Stimulated activated CD8-positive, alpha-beta memory T cell treated with anti-CD3 and anti-CD28 coated beads, Interleukin-15, amount 100 ng/mL, for 24 hours (primary cell): ENCODE measurements around the gene ME3.
"Not testable (repeated sequence)": the region's sequence is repeated elsewhere in the genome, so short reads cannot be mapped to it uniquely, and the experiment has no call there.

Experiments used
- DNase-seq: peaks from one replicate; pipeline ENCODE4 v3.0.0-alpha.2; 2020; ENCODE audit warnings: low read depth

Gene ME3

DNA sequence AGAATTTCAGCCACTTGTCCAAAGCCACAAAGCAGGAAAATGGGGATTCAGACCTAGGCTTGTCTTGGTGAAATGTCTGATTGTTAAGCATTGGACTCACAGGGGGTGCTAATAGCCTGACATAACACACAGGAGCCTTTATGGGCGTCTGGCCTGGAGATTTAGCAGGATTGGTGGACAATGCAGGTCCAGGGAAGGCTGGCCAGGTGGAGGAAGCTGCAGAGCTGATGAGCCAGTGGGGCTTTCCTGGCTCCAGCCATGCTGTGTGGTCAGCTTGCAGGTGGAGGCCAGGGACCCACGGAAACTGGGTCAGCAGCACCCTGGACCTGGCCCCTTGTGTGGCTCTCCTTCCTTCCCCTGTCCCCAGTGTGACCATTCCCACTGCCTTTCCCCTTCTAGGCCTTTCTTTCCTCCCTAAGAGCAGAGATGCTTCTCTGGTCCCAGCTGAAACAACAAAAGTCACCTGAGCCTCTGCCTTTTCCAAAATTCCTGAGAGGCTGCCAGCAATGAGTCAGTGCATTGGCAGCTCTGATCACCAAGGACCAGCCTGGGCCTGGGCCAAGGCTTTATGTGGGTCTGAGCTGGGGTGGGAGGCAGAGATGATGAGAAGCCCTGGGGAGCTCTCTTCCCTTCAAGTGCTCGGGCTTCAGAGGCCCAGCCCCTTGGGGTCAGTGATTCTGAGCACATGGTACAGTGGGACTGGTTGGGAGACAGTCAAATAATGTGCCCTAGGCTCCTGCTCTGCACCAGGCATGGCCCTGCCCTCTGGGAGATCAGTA, 212.5 kb downstream of the ME3 start:
- no peak for DNase-seq

DNA sequence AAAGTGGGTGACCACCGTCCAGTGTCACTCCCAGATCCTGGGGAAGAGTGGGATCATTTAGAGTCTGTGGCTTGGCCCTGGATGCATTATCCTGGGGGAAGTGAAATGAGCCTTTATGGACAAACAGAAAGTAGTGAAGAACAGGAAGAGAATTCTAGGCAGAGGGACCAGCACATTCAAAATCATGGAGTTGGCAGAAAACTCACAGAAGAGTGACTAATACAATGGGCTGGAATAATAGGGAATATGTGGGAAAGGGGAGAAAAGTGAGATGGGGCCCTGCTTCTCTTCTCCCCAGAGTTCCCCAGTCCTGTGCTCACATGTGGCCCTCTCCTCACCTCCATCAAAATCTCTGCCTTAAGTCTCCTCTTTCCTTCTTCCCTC, 213.4 kb downstream of the ME3 start:
- no peak for DNase-seq

DNA sequence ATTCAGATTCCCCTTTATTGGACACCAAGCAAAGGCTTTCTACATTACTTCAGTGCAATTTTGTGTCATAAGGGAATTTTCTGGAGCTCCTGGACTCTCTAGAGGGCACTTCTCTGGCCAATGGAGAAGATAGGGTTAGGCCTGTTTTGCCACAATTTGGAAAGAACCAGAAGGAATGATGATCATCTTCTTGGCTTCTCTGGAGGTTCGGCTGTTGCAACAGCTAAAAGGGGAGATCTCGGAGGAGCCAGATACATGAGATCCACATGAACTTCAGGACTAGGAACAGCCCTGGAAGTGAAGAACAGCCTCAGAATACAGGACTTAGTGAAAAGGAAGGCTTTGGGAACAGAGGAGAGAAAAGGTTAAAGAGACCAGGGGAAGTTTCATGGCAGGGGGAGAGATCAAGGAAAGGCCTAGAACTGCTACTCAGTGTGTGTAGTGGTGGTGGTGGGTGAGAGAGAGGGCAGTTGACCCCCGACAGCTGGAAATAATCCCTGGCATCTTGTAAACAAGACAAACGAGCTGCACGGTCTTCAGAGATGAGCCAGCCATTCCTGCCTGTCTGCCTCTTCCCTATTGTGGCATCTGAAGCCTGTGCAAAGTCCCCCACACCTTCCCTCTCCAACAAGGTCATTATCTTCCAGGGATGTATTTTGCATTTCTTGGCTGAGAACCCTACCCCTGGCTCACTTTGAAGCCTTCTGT, 214.0 kb downstream of the ME3 start:
- DNase-seq = no peak

DNA sequence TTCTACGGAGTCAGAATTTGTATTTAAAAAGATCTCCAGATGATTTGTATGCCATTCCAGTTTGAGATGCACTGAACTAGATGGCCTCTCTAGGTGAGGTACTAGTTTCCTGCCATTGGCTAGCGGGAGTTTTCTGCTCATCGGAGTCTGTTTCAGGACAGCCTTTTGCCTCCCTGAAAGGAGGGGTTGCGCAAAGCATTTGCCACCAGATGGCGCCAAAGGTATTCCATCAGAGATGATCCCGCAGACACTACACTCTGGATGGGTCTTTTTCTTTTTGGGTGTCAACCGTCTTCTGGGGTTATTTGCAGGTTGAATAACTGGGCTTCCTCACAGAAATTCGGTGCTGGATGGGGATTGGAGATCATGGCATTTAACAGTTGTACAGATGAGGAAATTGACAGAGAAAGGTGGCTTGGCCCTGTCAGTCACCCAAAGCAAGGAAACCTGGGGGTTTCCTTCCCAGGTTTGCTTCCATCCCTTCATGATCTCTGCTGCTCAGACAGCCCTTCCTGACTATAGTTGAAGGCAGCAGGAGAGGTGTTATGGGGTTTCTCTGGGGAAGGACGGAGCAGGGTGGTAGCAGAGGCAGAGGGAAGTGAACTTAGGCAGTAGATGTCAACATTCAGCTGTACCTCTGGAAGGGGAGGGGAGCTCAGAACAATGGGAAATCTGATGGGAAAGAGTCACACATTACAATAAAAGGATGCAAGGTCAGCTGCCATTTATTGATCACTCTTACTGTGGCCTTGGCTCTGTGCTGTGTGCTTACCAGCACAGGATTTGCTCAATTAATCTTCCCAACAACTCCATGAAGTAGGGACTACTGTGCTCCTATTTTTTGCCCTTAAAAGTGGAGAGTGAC, 216.1 kb downstream of the ME3 start:
- DNase-seq = peak; percentile 57

DNA sequence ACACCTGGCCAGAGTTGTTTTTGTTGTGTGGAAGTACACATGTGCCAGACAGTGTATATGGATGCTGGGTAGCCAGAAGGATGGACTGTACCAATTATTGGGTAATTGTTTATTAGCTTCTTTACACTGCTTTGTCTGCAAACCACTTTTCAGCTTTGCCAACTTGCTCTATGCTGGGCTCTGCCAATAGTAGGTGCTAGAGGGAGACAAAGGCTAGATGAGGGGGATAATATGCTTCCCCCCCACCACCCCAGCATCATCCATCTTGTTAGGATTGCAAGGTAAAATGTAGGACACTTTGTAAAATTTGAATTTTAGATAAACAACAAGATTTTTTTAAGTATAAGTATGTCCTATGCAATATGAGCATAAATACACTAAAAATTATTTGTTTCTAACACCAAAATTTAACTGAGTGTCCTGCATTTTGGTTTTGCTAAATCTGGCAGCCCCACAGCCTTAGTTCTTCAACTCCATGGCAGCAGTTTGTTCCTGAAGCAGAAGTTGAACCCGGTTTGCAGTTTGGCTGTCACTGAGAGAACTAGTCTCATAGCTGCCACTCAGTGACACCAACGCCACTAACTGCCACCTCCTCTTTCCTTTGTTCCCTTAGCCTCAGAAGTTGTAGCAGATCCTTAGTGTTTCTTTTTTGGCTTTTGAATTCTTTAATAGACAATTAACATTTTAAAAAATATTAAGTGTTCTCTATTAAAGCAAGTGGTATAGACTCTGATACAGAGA, 219.0 kb downstream of the ME3 start:
- DNase-seq = no peak

DNA sequence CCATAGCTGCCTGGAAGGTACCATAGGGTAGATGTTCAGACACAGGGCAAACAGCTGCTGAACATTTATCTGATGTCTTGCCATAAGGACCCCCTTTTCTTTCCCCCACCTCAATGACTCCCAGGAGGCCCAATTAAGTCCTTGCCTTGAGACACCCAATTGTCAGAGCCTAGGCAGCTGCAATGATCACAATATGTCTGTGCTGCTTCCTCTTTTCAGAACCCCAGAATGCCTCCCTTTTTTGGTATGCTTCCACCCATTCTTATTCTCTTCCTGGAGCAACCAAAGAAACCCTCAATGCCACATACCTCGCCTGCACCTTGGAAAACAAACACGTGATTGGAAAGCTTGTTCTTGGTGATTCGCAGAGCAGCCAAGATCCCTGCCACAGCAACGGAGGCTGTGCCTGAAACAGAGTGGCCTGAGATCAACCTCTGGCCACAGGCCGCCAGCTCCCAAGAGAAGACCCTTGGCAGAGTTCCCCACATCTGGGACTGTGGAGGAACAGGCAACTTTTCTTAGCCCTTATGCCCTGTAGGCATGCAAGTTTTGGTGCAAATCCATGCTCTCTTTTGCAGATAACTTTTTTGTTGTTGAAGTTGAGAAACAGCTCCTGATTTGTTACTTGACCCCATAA, 222.3 kb downstream of the ME3 start:
- DNase-seq = no peak

DNA sequence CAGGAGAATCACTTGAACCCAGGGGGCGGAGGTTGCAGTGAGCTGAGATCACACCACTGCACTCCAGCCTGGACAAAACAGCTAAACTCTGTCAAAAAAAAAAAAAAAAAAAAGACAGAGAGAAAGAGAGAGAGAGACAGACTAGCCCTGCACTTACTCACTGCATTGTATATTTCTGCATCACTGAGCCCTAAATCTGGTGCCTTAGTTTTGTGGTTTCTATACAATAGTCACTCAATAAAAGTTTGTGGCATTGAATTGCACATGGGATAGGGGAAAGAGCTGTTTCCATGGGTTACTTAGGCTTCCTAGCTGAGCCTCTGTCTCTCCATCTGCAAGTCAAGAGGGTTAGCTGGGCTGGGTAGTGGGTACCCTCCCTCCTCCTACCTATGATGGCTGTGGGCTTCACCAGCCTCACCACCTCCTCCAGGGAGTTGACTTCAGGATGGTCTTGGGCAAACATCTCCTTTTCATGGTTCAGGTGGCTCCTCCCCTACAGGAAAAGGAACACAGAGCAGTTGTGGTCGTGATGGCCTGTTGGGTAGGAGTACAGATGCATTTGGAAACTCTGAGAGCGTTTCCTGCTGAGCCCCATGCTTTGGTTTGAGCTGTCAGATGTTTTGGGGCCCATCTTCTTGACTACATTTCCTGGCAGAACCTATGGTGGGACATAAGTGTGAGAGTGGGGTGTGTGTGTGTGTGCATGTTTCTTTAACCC, 224.5 kb downstream of the ME3 start:
- no peak for DNase-seq

DNA sequence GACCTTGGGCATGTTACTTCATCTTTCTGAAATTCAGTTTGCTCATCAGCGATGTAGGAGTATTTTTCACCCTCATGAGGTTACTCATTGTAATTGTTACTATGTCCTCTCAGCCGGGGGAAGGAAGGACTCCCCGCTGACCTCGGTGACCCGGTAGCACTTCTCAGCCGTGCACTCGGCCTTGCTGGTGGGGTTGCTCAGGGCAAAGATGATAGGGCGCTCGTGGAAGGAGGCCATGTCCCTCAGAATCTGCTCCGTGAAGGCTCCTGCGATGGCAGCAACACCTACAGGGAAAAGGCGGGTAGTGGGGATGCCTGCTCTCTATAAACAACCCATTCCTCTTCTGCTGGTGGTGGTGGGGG, 225.5 kb downstream of the ME3 start:
- no peak for DNase-seq

DNA sequence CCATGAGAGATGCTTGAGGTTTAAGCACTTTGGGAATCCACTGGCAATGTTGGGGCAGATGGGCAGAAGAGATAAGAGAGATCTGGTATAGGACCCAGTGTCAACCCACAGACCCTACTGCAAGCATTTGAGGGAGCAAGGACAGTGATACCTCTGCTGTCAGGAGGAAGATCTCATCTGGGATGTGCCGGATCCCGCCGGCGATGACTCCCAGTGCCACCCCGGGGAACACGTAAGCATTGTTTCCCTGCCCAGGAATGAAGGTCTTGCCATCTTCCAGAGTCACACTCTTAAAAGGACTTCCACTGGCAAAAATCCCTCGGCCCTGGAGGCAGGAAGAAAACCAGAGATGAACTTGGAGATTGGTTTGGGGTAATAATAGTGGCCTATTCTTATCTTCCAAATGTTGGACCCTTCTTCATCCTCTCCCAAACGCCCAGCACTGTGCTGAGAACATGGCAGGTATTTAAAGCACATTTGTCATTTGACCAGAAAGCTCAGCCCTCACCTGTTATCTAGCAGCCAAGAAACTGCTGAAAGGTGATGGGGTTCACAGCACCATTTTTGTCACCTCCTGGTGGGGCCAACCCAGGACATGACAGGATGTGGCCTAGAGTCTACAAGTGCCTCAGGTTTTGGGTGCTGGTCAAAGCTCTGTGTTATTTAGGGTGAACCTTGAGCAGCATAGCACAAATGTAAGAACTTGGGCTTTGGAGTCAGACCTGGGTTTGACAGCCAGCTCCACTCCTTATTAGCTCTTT, 226.1 kb downstream of the ME3 start:
- DNase-seq = no peak

DNA sequence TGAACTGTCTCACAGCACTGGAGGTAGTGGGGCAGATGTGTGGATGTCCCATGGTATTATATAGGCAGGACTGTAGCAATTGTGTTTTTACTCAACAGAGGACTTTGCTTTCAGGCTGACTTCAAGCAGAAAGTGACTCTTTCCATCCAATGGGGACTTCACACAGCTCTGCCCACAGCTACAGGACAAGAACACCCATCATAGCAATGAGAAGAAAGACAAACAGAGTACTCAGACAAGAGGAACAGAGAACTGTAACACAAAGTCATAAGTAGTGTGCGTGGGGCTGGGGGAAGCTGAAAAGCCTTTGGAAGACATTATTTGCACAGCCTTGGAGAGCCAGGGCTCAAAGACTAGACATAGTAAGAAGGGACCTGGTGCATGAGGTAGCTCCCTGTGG, 227.4 kb downstream of the ME3 start:
- DNase-seq = no peak

DNA sequence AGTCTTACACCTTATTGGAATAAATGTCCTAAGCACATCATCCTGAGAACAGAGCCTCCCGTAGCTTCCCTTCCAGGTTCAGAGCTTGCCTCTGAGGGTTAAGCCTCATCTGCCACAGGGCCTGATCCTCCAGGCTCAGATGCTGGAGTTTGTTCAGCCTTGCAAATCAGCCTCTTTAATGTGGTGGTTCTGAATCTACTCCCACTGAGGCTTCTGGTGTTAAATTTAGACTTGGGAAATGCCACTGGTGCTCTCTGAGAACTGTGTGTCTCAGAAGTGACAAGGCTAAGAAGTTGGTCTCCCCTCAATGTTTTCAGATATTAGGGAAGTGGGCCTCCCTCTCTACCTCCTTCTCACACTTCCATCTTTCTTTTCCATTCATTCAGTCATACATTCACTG, 229.0 kb downstream of the ME3 start:
- no peak for DNase-seq

DNA sequence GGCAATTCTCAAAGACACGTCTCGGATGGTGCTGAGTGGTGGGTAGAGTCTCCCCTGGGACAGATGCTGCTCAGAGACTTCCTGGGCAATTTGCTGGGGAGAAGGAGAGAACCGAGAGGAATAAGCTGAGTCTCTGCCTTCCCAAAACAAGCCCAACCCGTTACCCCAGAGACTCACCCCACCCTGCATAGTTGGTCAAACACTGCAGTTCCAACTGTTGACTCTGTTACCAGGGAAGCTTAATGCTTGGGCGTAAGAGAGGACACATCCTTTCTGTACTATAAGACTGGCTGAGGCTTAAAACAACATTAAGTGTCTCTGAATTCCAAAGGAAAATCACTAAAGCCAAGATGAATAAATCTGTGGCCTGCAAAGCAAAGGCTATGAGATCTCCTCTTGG, 229.6 kb downstream of the ME3 start:
- no peak for DNase-seq

DNA sequence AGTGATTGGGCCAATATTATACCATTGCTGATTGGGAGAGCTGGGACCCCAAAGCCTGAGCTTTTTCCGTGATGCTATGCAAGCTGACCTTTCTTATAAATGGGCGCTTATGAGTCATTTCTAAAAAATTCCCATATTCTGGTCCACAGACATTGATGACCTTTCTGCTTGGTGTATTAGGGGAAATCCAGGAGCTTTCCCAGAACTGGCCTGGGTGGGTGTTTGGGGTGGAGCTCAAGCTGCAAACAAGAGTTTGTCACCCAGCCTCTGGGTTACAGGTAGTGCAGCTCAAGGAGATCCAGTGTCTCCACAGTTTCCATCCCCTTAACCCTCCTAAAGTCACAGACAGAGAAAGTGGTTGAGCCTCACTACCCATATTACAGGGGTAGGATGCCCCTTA, 230.0 kb downstream of the ME3 start:
- no peak for DNase-seq

DNA sequence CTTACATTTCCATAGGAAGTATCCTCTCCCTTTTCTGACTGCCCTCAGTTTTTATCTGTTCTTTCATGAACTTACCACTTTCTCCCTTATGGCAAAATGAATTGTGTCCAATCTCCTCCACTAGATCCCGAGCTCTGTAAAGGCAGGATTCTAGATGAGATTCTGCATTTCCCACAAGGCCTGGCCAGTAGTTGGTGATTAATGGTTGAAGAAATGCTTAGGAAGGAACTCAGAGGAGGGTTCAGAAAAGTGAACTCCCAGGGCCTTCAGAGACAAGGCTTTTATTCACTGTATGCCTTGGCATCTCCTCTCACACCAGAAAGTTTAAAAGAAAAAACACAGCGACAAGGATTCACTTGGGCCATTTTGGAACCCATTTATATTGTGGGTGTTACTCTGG, 231.6 kb downstream of the ME3 start:
- DNase-seq = no peak

DNA sequence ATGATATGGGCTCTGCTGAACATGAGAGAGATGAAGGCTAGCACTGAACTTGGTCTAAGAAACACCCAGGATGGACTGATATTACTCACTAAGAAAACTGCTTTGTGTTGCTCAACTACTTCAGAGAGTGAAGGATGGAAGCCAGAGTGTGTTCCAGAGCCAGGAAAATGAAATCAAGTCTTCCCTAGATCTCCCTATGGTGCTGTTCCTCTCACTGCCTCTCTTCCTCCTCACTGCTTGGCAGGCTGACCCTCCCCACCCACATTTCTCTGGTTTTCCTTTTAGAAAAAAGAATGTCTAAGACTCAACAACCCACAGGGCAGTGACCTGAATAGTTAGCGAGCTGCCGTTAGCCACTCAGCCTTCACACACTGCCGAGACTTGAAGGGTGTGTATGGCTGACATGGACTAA, 232.1 kb downstream of the ME3 start:
- no peak for DNase-seq

DNA sequence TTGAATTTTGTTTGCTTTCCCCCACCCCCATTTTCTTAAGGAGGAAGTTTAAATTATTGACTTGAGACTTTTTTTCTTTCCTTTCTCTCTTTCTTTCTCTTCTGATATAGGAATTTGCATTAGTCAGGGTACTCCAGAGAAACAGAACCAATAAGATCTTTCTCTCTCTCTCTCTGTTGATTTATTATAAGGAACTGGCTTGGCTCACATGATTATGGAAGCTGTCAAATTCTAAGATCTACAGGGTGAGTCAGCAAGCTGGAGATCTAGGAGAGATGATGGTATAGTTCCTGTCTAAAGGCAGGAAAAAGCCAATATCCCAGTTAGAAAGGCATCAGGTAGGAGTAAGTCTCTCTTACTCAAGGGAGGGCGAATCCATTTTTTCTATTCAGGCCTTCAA, 233.7 kb downstream of the ME3 start:
- DNase-seq = no peak

DNA sequence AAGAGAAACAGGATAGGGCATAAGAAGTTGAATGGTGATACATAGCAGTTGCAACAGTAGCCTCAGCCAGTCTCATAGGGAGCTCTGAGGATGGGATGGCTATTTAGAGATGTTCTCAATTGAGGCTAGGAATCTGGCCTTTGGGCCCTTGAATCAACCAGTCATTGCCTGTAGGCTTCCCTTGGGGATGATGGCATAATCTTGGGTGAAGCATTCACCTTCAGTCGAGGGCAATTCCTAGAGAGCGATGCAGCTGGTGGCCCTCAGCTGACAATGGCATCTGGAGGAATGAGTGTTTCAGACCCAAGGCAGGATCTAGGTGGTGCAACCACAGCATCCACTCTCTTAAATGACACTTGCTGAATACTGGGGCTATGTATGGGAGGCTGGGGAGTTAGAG, 236.7 kb downstream of the ME3 start:
- no peak for DNase-seq

DNA sequence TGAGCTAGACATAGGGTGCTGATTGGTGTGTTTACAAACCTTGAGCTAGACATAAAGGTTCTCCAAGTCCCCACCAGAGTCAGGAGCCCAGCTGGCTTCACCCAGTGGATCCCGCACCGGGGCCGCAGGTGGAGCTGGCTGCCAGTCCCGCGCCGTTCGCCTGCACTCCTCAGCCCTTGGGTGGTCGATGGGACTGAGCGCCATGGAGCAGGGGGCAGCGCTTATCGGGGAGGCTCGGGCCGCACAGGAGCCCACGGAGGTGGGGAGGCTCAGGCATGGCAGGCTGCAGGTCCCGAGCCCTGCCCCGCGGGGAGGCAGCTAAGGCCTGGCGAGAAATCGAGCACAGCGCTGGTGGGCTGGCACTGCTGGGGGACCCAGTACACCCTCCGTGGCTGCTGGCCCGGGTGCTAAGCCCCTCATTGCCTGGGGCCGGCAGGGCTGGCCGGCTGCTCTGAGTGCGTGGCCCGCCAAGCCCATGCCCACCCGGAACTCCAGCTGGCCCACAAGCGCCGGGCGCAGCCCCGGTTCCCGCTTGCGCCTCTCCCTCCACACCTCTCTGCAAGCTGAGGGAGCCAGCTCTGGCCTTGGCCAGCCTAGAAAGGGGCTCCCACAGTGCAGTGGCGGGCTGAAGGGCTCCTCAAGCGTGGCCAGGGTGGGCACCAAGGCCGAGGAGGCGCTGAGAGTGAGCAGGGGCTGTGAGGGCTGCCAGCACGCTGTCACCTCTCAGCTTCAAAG, 238.9 kb downstream of the ME3 start:
- DNase-seq = not testable (repeated sequence)

DNA sequence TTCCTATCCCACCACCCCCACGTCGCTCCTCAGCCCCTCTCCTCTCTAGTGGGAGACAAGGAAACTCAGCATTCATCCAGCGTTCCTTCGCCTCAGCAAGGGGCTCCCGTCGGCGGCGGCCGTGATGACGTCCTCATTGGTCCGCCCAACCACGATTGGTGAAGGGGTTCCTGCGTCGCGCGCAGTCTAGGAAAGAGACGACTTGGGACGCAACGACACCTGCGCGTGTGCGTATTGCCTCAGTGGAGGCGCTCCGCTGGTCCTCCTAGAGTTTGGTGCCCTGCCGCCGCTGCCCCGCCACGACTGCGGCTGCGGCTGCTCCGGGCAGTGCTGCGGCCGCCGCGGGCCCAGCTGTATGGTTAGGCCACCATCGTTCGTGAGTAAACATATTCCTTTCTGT, 241.2 kb downstream of the ME3 start:
- DNase-seq = no peak

DNA sequence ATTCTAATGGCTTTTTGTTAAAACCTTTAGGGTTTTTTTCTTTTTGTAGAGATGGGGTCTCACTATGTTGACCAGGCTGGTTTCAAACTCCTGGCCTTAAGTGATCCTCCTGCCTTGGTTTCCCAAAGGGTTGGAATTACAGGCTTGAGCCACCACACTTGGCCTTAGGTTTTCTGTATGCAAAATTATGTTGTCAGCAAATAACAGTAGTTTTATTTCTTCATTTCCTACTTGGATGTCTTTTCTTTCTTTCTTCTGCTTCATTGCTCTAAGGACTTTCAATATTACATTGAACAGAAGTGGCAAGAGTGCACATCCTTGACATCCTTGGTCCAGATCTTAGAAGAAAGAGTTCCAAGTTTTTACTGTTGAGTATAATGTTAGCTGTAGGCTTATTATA, 245.0 kb downstream of the ME3 start:
- no peak for DNase-seq
